Measurements from ENCODE around the gene RBM17.
A peak's percentile ranks its signal among the peaks of the same experiment; 100 is the strongest.
"Not testable (repeated sequence)": the region's sequence is repeated elsewhere in the genome, so short reads cannot be mapped to it uniquely, and the experiment has no call there.

RBM17 gene

GRCh38 chr10:6151087-6151977 lies 62.5 kb downstream of the RBM17 start:
- H3K4me3 ChIP-seq (ENCODE audit: low read depth, low read length), result no peak overlapping the region

GRCh38 chr10:6153845-6154244 lies 65.0 kb downstream of the RBM17 start:
- no peak overlapping the region for H3K4me3 ChIP-seq (ENCODE audit: low read depth, low read length)

- no peak overlapping the region for H3K4me3 ChIP-seq (ENCODE audit: low read depth, low read length)
Measured at GRCh38 chr10:6154566-6154965, 65.7 kb downstream of the RBM17 start.

GRCh38 chr10:6158276-6158675 lies 69.4 kb downstream of the RBM17 start:
- no peak overlapping the region for H3K4me3 ChIP-seq (ENCODE audit: low read depth, low read length)

- no peak overlapping the region for H3K4me3 ChIP-seq (ENCODE audit: low read depth, low read length)
Measured at GRCh38 chr10:6161921-6162320, 73.1 kb downstream of the RBM17 start.

- no peak overlapping the region for H3K4me3 ChIP-seq (ENCODE audit: low read depth, low read length)
Measured at GRCh38 chr10:6162589-6163356, 73.9 kb downstream of the RBM17 start.

GRCh38 chr10:6163364-6164270 lies 74.8 kb downstream of the RBM17 start:
- peak overlapping the region; percentile 41 for H3K4me3 ChIP-seq (ENCODE audit: low read depth, low read length)

- peak overlapping the region; percentile 41 for H3K4me3 ChIP-seq (ENCODE audit: low read depth, low read length)
Measured at GRCh38 chr10:6164271-6165095, 75.6 kb downstream of the RBM17 start.

GRCh38 chr10:6165221-6165725 lies 76.4 kb downstream of the RBM17 start:
- no peak overlapping the region for H3K4me3 ChIP-seq (ENCODE audit: low read depth, low read length)

- H3K4me3 ChIP-seq (ENCODE audit: low read depth, low read length), result not testable (repeated sequence)
Measured at GRCh38 chr10:6165933-6166332, 77.1 kb downstream of the RBM17 start.
